GM21737 (cell line): ENCODE data around the gene NPEPPS.

Experiments used
- ATAC-seq: cut with Tn5 transposase; IDR thresholded peaks from one replicate; pipeline ENCODE4 v1.9.1; 2021; ENCODE audit warnings: mild to moderate bottlenecking, moderate library complexity; ENCODE audit not compliant: unreplicated experiment

NPEPPS gene

DNA sequence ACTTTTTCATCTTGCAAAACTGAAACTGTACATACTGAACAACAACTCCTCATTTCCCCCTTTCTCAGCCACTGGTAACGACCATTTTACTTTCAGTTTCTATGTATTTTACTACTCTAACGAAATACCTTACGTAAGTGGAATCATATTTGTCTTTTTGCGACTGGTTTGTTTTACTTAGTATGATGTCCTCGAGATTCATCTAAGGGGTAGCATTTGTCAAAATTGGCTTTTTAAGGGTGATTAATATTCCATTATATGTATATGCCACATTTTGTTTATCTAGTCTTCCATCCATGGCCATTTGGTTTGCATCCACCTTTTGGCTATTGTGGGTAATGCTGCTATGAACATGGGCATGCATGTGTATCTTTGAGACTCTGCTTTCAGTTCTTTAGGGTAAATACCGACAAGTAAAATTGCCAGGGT, 129.2 kb downstream of the NPEPPS start:
- peak; percentile 59 for ATAC-seq

DNA sequence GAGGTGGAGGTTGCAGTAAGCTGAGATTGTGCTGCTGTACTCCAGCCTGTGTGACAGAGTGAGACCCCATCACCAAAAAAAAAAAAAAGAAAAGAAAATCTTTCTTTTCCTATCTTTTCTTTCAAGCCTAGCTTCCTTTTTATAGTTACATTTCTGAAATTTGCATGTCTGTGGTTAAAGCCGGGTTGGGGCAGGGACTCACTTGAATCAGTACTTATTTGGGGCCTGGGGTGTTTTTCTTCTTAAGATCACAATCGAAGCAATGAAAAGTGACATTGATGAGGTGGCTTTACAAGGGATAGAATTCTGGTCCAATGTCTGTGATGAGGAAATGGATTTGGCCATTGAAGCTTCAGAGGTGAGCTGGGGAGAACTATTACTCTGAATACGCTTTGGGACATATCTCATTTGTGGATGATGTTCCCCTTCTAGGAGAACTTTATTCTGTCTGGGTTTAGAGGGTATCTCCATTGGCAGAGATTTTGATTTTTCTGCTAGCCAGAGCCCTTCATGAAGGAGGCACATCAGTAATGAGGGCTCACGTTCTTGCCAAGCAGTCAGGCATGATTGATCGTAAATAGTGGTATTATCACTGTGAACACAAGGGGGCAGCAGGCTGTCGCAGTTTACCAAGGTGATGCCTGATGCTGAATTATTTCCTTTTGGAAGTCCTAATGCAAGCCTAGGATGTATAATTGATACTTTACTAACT, 133.2 kb downstream of the NPEPPS start:
- no peak for ATAC-seq

DNA sequence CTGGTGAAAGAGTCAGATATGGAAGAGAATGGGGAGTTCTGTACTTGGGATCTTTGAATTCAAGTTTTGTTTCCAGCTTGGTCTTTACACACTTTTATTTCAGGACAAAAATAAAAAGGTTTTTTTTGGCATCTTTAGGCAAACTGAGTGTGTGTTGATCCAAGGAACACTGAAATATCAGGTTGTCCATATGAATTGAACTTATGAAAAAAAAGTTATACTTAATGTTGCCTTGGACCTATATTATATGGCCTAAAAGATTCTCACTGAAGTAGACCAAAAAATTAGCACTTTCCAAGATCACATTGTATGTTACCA, 133.7 kb downstream of the NPEPPS start:
- no peak for ATAC-seq

DNA sequence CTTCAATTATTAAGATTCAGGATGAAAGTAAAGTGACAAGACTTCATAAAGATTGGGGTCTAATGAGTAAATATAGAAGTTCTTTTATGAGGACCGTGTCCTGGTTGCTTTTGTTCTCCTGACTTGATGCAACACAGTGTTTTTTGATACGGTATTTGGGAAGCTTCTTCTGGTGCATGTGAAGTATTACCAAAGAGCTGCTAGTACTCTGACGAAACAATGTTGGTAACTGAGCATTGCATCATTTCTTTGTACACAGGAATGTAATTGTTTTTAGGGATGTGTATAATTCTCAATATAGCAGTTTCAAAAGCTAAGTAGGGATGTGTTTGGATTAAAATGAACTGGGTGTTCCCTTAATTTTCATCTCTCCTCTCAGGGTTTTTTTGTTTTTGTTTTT, 134.7 kb downstream of the NPEPPS start:
- ATAC-seq, result no peak

DNA sequence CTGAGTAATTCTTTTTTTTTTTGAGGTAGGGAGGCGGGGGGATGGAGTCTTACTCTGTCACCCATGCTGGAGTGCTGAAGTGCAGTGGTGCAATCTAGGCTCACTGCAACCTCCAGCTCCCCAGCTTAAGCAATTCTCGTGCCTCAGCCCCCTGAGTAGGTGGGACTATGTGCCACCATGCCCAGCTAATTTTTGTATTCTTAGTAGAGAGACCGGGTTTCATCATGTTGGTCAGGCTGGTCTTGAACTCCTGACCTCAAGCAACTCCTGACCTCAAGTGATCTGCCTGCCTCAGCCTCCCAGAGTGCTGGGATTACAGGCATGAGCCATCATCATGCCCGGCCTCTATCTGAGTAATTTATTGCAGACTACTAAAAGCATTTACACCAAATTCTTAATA, 138.2 kb downstream of the NPEPPS start:
- ATAC-seq, result no peak

DNA sequence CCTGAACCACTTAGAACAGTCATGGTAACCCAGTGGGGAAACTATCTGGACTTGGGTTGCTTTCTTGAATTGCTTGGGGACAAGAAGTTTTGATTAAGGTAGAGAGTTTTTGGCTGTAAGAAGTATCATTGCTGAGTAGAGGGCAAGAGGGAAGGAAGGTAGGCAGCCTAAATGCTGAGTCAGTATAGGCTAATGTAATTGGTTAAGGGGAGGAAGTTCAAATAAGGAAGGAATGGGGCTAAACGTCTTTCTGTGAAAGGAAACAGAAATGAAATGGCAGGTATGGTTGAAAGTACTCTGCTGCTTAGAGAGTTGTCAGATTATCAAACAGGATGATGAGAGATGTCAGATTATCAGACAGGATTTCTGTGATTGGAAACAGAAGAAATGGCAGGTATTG, 139.2 kb downstream of the NPEPPS start:
- ATAC-seq, result no peak
